ENCODE results near the gene BIVM. TPM values are rescaled to one million over a fixed set of nuclear protein-coding genes. Genes with fewer than 3 reads are reported as not detected.

The BIVM gene
- total RNA-seq, 4 donors from 2014 or later: 5.4 to 16.0 (median 7.7) TPM

DNA sequence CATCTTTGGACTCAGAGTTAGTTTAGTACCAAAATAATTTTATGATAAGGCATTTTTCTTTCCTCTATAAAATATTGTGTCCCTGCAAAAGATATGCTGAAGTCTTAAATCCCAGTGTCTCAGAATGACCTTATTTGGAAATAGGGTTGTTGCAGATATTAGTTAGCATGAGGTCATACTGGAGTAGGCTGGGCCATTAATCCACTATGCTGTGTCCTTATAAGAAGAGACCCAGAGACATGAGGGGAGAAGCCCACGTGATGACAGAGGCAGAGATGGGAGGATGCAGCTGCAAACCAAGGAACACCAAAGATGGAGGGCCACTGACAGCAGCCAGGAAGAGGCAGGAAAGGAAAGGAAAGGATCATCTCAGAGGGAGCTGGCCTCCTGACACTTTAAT, 6.5 kb upstream of the BIVM start:
- intact Hi-C loops (cut with DNase I; ENCODE audit: low total_unique reads): no loop called here
- WGBS, 2 donors: 83 to 93% methylated on average over 1 of the region's 1 CpG

DNA sequence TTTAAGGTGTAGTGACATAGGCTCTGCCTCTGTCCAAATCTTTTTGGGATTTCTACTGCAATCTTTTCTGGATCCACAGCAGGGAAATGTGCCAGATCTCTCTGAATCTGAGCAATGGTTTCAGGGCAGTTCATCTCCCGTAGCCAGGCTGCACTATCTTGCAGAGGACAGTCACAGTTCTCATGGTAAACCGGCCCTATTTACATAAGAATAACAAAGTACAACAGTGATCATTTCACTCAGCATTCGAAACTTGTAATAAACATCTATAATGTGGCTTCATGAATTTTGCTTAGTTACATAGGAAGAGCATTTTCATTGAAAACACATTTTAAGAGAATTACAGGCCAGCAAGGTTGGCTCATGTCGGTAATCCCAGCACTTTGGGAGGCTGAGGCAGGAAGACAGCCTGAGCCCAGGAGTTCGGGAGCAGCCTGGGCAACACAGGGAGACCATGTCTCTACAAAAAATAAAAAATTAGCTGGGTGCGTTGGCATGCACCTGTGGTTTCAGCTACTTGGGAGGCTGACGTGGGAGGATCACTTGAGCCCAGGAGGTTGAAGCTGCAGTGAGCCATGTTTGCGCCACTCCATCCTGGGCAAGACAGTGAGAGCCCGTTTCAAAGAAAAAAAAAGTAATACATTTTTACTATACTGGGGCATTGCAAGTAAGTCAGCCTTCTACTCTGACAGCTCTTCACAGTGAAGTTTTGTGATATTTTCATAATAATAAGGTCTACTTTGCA, 5.1 kb upstream of the BIVM start:
- DNase-seq (ENCODE audit: low spot score in 2 of 2): no peak
- H3K4me3 ChIP-seq (ENCODE audit: low read depth, poor library complexity, severe bottlenecking): no peak overlapping the region
- WGBS, 2 donors: 90 to 92% methylated on average over 9 of the region's 9 CpGs
- intact Hi-C loops (cut with DNase I; ENCODE audit: low total_unique reads): no loop called here
- TF ChIP-seq, protein P1, sequence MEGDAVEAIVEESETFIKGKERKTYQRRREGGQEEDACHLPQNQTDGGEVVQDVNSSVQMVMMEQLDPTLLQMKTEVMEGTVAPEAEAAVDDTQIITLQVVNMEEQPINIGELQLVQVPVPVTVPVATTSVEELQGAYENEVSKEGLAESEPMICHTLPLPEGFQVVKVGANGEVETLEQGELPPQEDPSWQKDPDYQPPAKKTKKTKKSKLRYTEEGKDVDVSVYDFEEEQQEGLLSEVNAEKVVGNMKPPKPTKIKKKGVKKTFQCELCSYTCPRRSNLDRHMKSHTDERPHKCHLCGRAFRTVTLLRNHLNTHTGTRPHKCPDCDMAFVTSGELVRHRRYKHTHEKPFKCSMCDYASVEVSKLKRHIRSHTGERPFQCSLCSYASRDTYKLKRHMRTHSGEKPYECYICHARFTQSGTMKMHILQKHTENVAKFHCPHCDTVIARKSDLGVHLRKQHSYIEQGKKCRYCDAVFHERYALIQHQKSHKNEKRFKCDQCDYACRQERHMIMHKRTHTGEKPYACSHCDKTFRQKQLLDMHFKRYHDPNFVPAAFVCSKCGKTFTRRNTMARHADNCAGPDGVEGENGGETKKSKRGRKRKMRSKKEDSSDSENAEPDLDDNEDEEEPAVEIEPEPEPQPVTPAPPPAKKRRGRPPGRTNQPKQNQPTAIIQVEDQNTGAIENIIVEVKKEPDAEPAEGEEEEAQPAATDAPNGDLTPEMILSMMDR (IDR thresholded peaks at IDR 0.05): no peak
- no peak for TF ChIP-seq POLR2A (IDR thresholded peaks at IDR 0.05)

More for the DNA sequence above, 6.5 kb upstream of the BIVM start:
- DNase-seq (ENCODE audit: low spot score in 2 of 2): no peak
- no peak for TF ChIP-seq POLR2A (IDR thresholded peaks at IDR 0.05)
- TF ChIP-seq, protein P1 (IDR thresholded peaks at IDR 0.05): no peak
- no peak overlapping the region for H3K4me3 ChIP-seq (ENCODE audit: low read depth, poor library complexity, severe bottlenecking)

DNA sequence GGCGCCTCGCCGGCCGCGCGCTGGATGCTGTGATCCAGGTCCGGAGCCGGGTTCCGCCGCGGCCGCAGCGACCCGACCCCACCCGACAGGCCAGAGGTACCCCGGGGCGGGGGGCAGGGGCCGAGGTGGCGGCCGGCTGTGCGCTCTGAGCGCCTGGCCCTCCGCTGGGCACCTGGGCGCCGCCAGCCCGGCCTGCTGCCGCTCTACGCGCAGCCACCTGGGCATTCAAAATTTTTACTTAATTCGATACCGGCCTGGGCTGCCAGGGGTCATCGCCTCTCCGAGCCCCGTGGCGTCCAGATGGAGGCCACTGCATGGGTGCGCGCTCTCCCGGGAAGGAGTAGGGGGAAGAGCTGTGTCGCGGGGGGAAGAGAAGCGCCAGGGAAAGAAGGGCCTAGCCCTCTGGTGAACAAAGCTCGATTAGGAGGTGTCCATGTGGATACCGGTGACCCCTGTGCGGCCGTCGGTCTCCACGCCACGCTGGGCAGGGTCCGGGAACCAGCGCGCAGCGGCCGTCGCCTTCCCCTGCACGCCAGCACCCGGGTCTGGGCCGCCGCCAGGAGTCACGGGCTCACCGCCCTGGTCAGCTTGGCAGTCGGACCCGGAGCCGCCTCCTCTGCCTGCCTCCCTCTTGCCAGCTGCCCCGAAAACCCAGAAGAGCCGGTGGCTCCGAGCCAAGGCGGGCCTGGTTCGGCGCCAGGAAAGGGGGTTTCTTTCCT, 666 bp downstream of the BIVM start:
- WGBS, 2 donors: 0 to 1% methylated on average over 23 to 30 of the region's 69 CpGs
- peak overlapping the region; percentile 80 for H3K4me3 ChIP-seq (ENCODE audit: low read depth, poor library complexity, severe bottlenecking)
- no peak for TF ChIP-seq POLR2A (IDR thresholded peaks at IDR 0.05)
- TF ChIP-seq, protein P1 (IDR thresholded peaks at IDR 0.05): no peak
- intact Hi-C loops (cut with DNase I; ENCODE audit: low total_unique reads): no loop called here
- peak in 1 of 2 donors; percentile 87 for DNase-seq (ENCODE audit: low spot score in 2 of 2)

DNA sequence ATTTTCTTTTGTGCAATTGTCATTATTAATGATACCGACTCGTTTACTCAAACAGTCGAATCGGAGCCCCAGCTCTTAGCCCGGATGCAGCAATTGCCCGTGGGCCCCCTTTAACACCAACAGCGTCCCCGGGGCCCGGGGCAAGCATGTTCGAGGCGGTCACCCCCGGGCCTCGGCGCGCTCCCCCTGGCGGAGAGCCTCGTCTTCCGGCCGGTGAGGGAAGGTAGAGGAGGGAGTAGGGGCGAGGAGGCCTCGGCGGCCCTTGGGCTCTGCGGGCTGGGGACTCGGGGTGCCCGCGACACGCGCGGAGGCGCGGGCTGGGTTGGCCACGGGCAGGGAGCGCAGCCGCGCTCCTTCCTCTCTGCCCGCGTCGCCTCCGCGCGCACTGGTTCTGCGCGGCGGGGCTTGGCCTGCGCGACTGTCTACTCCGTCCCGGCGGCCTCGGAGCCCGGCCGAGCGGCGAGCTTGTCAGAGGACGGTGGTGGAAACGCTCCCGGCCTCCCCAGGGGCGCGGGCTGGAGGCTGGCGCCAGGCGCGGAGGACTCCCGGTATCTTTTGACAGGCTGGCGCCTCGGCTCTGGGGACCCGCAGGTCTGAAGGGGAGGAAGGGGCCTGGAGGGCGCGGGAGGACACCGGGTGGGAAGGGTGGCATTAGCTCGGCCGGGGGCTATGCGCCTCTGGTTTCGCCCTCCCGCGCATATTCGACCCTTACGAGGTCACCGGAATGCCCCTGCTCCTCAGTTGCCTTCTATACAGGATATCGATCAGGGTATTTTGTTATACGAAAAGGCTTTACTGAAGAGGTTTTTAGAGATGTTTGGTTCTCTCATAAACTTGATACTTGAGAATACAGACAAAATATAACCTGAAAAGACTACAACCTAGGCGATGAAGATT, 1.5 kb downstream of the BIVM start:
- TF ChIP-seq POLR2A (IDR thresholded peaks at IDR 0.05): no peak
- TF ChIP-seq, protein P1 (IDR thresholded peaks at IDR 0.05): no peak
- intact Hi-C loops (cut with DNase I; ENCODE audit: low total_unique reads): no loop called here
- peak overlapping the region; percentile 80 for H3K4me3 ChIP-seq (ENCODE audit: low read depth, poor library complexity, severe bottlenecking)
- peak; percentile 60 to 95 for DNase-seq (ENCODE audit: low spot score in 2 of 2)
- WGBS, 2 donors: 3% methylated on average over 58 to 61 of the region's 81 CpGs

DNA sequence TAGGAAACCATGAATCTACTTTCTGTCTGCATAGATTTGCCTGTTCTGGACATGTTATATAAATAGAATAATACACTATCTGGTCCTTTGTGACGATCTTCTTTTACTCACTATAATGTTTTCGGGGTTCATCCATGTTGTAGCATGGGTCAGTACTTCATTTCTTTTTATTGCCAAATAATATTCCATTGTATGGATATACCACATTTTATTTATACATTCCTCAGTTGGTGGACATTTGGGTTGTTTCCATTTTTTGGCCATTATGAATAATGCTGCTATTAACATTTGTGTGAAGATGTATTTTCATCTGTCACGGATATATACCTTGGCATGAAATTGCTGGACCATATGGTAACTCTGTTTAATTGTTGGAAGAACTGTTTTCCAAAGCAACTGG, 6.8 kb downstream of the BIVM start:
- WGBS, 2 donors: 96 to 97% methylated on average over 3 of the region's 3 CpGs
- no peak overlapping the region for H3K4me3 ChIP-seq (ENCODE audit: low read depth, poor library complexity, severe bottlenecking)
- no peak for DNase-seq (ENCODE audit: low spot score in 2 of 2)
- TF ChIP-seq POLR2A (IDR thresholded peaks at IDR 0.05): no peak
- TF ChIP-seq, protein P1 (IDR thresholded peaks at IDR 0.05): no peak
- intact Hi-C loops (cut with DNase I; ENCODE audit: low total_unique reads): no loop called here
